ENCODE measurements around the gene CDK3. TPM values are rescaled to one million over a fixed set of nuclear protein-coding genes. Genes with fewer than 3 reads are reported as not detected.

CDK3 gene
- total RNA-seq, 1 experiment from 2014 or later = 7.1 TPM

DNA sequence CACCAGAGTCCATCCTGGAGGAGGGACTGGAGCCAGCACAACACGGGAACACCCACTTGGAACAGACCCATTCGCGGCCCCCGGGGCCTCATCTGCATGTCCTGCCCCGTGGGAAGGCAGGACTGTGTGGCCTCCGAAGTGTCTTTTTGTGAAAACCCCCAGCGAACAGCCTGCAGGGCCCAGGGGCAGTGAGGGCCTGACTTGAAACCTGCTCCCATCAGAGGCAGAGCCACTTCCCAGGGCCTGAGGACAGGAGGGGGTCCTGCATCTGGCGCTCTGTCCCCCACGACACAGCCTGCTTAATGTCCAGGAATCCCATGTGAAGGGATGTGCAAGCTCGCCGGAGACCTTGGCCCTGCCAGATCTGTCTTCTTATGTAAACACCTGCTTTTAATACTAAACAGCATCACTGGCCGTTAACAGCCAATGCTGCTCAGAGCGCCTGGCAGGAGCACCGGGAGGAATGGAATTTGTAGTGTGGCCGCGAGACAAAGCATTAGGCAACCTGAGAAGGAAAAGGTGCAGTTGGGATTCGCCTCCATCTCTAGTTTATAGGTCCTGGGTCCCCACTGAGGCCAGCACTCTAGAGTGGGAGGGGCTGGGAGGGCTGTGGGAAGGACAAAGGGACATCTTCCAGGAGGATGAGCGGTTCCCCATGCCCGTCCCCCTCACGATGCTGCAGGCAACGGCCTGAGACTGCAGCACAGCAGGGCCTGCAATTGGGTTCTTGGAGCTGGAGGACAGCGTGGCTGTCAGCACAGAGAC lies 36.0 kb downstream of the CDK3 start:
- RAD21 ChIA-PET (ENCODE audit: low non-redundant PET in 1 of 2, low total read pairs in 2 of 2, uncharacterized antibody in 2 of 2, unreplicated experiment in 2 of 2) = no interaction called here
- H3K9me2 ChIP-seq (ENCODE audit: insufficient read depth) = no peaks in the 10 kb centered on the region
- H4K20me1 ChIP-seq (ENCODE audit: insufficient read depth) = no peaks in the 10 kb centered on the region
- H2AFZ ChIP-seq (ENCODE audit: low read depth, low read length, poor library complexity, severe bottlenecking) = no peak overlapping the region
- no peaks in the 10 kb centered on the region for H3K79me2 ChIP-seq (ENCODE audit: insufficient read depth, low read length)
- no peak for TF ChIP-seq JUND (IDR thresholded peaks at IDR 0.05)
- no peak for TF ChIP-seq SP1 (IDR thresholded peaks at IDR 0.05; ENCODE audit: low read depth)
- no peak for TF ChIP-seq EZH2 (IDR thresholded peaks at IDR 0.05)
- no peak for TF ChIP-seq ZBTB33 (IDR thresholded peaks at IDR 0.05; ENCODE audit: extremely low read depth, insufficient replicate concordance, low read length)
- TF ChIP-seq CEBPB (IDR thresholded peaks at IDR 0.05; ENCODE audit: low read depth) = no peak
- TF ChIP-seq FOSL1 (IDR thresholded peaks at IDR 0.05; ENCODE audit: low read depth) = no peak
- TF ChIP-seq ELF1 (IDR thresholded peaks at IDR 0.05; ENCODE audit: borderline replicate concordance, low read depth) = no peak
- no peak for TF ChIP-seq REST (IDR thresholded peaks at IDR 0.05; ENCODE audit: low read depth)
- no peak for TF ChIP-seq ZNF274 (IDR thresholded peaks at IDR 0.05; ENCODE audit: low read depth, low read length)
- no peak for TF ChIP-seq ZFX (IDR thresholded peaks at IDR 0.05)
- POLR2A ChIA-PET = no interaction called here
- CTCF ChIA-PET = no interaction called here
- H3K4me3 ChIP-seq (replicated peaks in 1 of 2; ENCODE audit: low read depth in 1 of 2, low read length in 2 of 2) = no peak overlapping the region
- no peak overlapping the region for H3K4me2 ChIP-seq (ENCODE audit: low read length)
- H3K27ac ChIP-seq (ENCODE audit: low read depth, low read length) = no peak overlapping the region
- no peak overlapping the region for H3K9ac ChIP-seq (ENCODE audit: low read length)
- no peak for ATAC-seq
- intact Hi-C loops (cut with micrococcal nuclease) = no loop called here
- peaks cover 34 to 35% of the 10 kb centered on the region in 2 experiments for H3K36me3 ChIP-seq (ENCODE audit: control insufficient read depth in 1 of 2, insufficient read depth in 2 of 2, low read length in 2 of 2)
- H3K4me1 ChIP-seq (ENCODE audit: control insufficient read depth in 1 of 2, insufficient read depth in 2 of 2, low read length in 2 of 2) = peaks cover 5 to 9% of the 10 kb centered on the region in 2 experiments; a peak in 2 of 4 replicates
- DNase-seq (ENCODE audit: low read depth, low spot score) = no peak
- no peaks in the 10 kb centered on the region for H3K27me3 ChIP-seq (ENCODE audit: insufficient read depth, low read length)
- H3K9me3 ChIP-seq (ENCODE audit: control insufficient read depth in 1 of 2, insufficient read depth in 1 of 2, low read depth in 1 of 2, low read length in 2 of 2) = no peaks in the 10 kb centered on the region
- no TSS peak for BruUV-seq (replicated peaks)
